ENCODE results near the gene RND1.
"Not testable (repeated sequence)": the region's sequence is repeated elsewhere in the genome, so short reads cannot be mapped to it uniquely, and the experiment has no call there.

Gene RND1

GRCh38 chr12:48862760-48863159 is 2.9 kb downstream of the RND1 start:
- H2AK5ac ChIP-seq (ENCODE audit: low read length), result no peak overlapping the region
- no peak overlapping the region for H3K18ac ChIP-seq (ENCODE audit: low read length)
- no peak for DNase-seq
- WGBS (ENCODE audit: extremely low coverage, insufficient coverage, insufficient read length), result no CpG with 5 or more reads among the region's 5 CpGs
- H3K23ac ChIP-seq (ENCODE audit: low read length), result no peak overlapping the region
- H2BK120ac ChIP-seq (ENCODE audit: insufficient read depth, low read length, poor library complexity), result no peak overlapping the region
- H2BK12ac ChIP-seq (ENCODE audit: low read length), result no peak overlapping the region
- peaks cover 2 to 3% of the 10 kb centered on the region in 2 experiments for H3K36me3 ChIP-seq (ENCODE audit: control insufficient read depth in 1 of 2, insufficient read depth in 2 of 2, low read length in 2 of 2)
- H4K12ac ChIP-seq (ENCODE audit: low read depth, low read length), result no peak overlapping the region
- no peak overlapping the region for H3K4ac ChIP-seq (ENCODE audit: low read depth, low read length)
- H3K14ac ChIP-seq (ENCODE audit: low read length), result no peak overlapping the region
- H3K9me3 ChIP-seq (ENCODE audit: insufficient read depth, low read depth, low read length), result no peaks in the 10 kb centered on the region
- no peak overlapping the region for H2BK5ac ChIP-seq (ENCODE audit: low read depth, low read length, poor library complexity)
- H3K9ac ChIP-seq (ENCODE audit: low read length), result no peak overlapping the region
- no peak overlapping the region for H3K4me2 ChIP-seq (ENCODE audit: low read length)
- no peaks in the 10 kb centered on the region for H3K79me2 ChIP-seq (ENCODE audit: control insufficient read depth, insufficient read depth, low read length, poor library complexity)
- H3K27ac ChIP-seq (ENCODE audit: low read depth, low read length), result no peak overlapping the region
- H4K8ac ChIP-seq (ENCODE audit: low read depth, low read length), result no peak overlapping the region
- no peaks in the 10 kb centered on the region for H3K27me3 ChIP-seq (ENCODE audit: insufficient read depth, low read length)
- no peak overlapping the region for H3K4me3 ChIP-seq (ENCODE audit: low read depth, low read length)
- H3K79me1 ChIP-seq (ENCODE audit: low read length), result no peaks in the 10 kb centered on the region
- no peak overlapping the region for H4K91ac ChIP-seq (ENCODE audit: low read depth, low read length)
- no peak overlapping the region for H2AFZ ChIP-seq (ENCODE audit: insufficient read depth, low read length, poor library complexity)
- H3K4me1 ChIP-seq (ENCODE audit: control insufficient read depth in 1 of 2, insufficient read depth in 2 of 2, low read length in 2 of 2), result peaks cover 7 to 13% of the 10 kb centered on the region in 2 experiments

GRCh38 chr12:48861111-48861510 is 4.6 kb downstream of the RND1 start:
- Histone ChIP-seq H3K9ac (ENCODE audit: low read length) (no peak overlapping the region), H4K91ac (ENCODE audit: low read depth, low read length) (no peak overlapping the region), H4K8ac (ENCODE audit: low read depth, low read length) (no peak overlapping the region), H2AK5ac (ENCODE audit: low read length) (no peak overlapping the region), H3K36me3 (ENCODE audit: control insufficient read depth in 1 of 2, insufficient read depth in 2 of 2, low read length in 2 of 2) (peaks cover 2 to 6% of the 10 kb centered on the region in 2 experiments), H2BK12ac (ENCODE audit: low read length) (no peak overlapping the region), H2AFZ (ENCODE audit: insufficient read depth, low read length, poor library complexity) (no peak overlapping the region), H3K79me1 (ENCODE audit: low read length) (no peaks in the 10 kb centered on the region), H3K4me1 (ENCODE audit: control insufficient read depth in 1 of 2, insufficient read depth in 2 of 2, low read length in 2 of 2) (peaks cover 7 to 13% of the 10 kb centered on the region in 2 experiments), H3K18ac (ENCODE audit: low read length) (no peak overlapping the region), H3K9me3 (ENCODE audit: insufficient read depth, low read depth, low read length) (no peaks in the 10 kb centered on the region), H2BK120ac (ENCODE audit: insufficient read depth, low read length, poor library complexity) (no peak overlapping the region), H3K4me3 (ENCODE audit: low read depth, low read length) (no peak overlapping the region), H2BK5ac (ENCODE audit: low read depth, low read length, poor library complexity) (no peak overlapping the region), H4K12ac (ENCODE audit: low read depth, low read length) (no peak overlapping the region), H3K14ac (ENCODE audit: low read length) (no peak overlapping the region), H3K27me3 (ENCODE audit: insufficient read depth, low read length) (no peaks in the 10 kb centered on the region), H3K4ac (ENCODE audit: low read depth, low read length) (no peak overlapping the region), H3K23ac (ENCODE audit: low read length) (no peak overlapping the region), H3K4me2 (ENCODE audit: low read length) (no peak overlapping the region), H3K79me2 (ENCODE audit: control insufficient read depth, insufficient read depth, low read length, poor library complexity) (no peaks in the 10 kb centered on the region), H3K27ac (ENCODE audit: low read depth, low read length) (no peak overlapping the region)
- no peak for DNase-seq
- no CpG with 5 or more reads among the region's 2 CpGs for WGBS (ENCODE audit: extremely low coverage, insufficient coverage, insufficient read length)

GRCh38 chr12:48860236-48860635 is 5.4 kb downstream of the RND1 start:
- WGBS (ENCODE audit: extremely low coverage, insufficient coverage, insufficient read length), result no CpG with 5 or more reads among the region's 5 CpGs
- not testable (repeated sequence) for H3K4me3 ChIP-seq (ENCODE audit: low read depth, low read length); H2BK5ac ChIP-seq (ENCODE audit: low read depth, low read length, poor library complexity); H4K12ac ChIP-seq (ENCODE audit: low read depth, low read length); H3K9ac ChIP-seq (ENCODE audit: low read length); H3K9me3 ChIP-seq (ENCODE audit: insufficient read depth, low read depth, low read length); H3K23ac ChIP-seq (ENCODE audit: low read length); H3K27me3 ChIP-seq (ENCODE audit: insufficient read depth, low read length); H3K18ac ChIP-seq (ENCODE audit: low read length); H3K4me1 ChIP-seq (ENCODE audit: control insufficient read depth in 1 of 2, insufficient read depth in 2 of 2, low read length in 2 of 2); H4K91ac ChIP-seq (ENCODE audit: low read depth, low read length); H2BK120ac ChIP-seq (ENCODE audit: insufficient read depth, low read length, poor library complexity); H2AFZ ChIP-seq (ENCODE audit: insufficient read depth, low read length, poor library complexity); H3K79me1 ChIP-seq (ENCODE audit: low read length); H3K36me3 ChIP-seq (ENCODE audit: control insufficient read depth in 1 of 2, insufficient read depth in 2 of 2, low read length in 2 of 2); H3K4me2 ChIP-seq (ENCODE audit: low read length); H2BK12ac ChIP-seq (ENCODE audit: low read length); H4K8ac ChIP-seq (ENCODE audit: low read depth, low read length); H3K4ac ChIP-seq (ENCODE audit: low read depth, low read length); H3K79me2 ChIP-seq (ENCODE audit: control insufficient read depth, insufficient read depth, low read length, poor library complexity); H2AK5ac ChIP-seq (ENCODE audit: low read length); DNase-seq; H3K27ac ChIP-seq (ENCODE audit: low read depth, low read length); H3K14ac ChIP-seq (ENCODE audit: low read length)

GRCh38 chr12:48859607-48860006 is 6.1 kb downstream of the RND1 start:
- Histone ChIP-seq H3K9me3 (ENCODE audit: insufficient read depth, low read depth, low read length) (no peaks in the 10 kb centered on the region), H3K18ac (ENCODE audit: low read length) (no peak overlapping the region), H3K79me2 (ENCODE audit: control insufficient read depth, insufficient read depth, low read length, poor library complexity) (no peaks in the 10 kb centered on the region), H4K8ac (ENCODE audit: low read depth, low read length) (no peak overlapping the region), H2AK5ac (ENCODE audit: low read length) (no peak overlapping the region), H4K12ac (ENCODE audit: low read depth, low read length) (no peak overlapping the region), H3K4me1 (ENCODE audit: control insufficient read depth in 1 of 2, insufficient read depth in 2 of 2, low read length in 2 of 2) (peaks cover 0 to 4% of the 10 kb centered on the region in 2 experiments), H3K4me2 (ENCODE audit: low read length) (no peak overlapping the region), H3K9ac (ENCODE audit: low read length) (no peak overlapping the region), H3K4ac (ENCODE audit: low read depth, low read length) (no peak overlapping the region), H3K14ac (ENCODE audit: low read length) (no peak overlapping the region), H2BK12ac (ENCODE audit: low read length) (no peak overlapping the region), H2BK120ac (ENCODE audit: insufficient read depth, low read length, poor library complexity) (no peak overlapping the region), H2BK5ac (ENCODE audit: low read depth, low read length, poor library complexity) (no peak overlapping the region), H3K27ac (ENCODE audit: low read depth, low read length) (no peak overlapping the region), H3K36me3 (ENCODE audit: control insufficient read depth in 1 of 2, insufficient read depth in 2 of 2, low read length in 2 of 2) (peaks cover 2 to 6% of the 10 kb centered on the region in 2 experiments), H2AFZ (ENCODE audit: insufficient read depth, low read length, poor library complexity) (no peak overlapping the region), H3K79me1 (ENCODE audit: low read length) (no peaks in the 10 kb centered on the region), H3K23ac (ENCODE audit: low read length) (no peak overlapping the region), H4K91ac (ENCODE audit: low read depth, low read length) (no peak overlapping the region), H3K4me3 (ENCODE audit: low read depth, low read length) (no peak overlapping the region), H3K27me3 (ENCODE audit: insufficient read depth, low read length) (no peaks in the 10 kb centered on the region)
- WGBS (ENCODE audit: extremely low coverage, insufficient coverage, insufficient read length), result no CpG with 5 or more reads among the region's 5 CpGs
- DNase-seq, result no peak
